ENCODE measurements around the gene FGF7. TPM values are rescaled to one million over a fixed set of nuclear protein-coding genes. Genes with fewer than 3 reads are reported as not detected.

The FGF7 gene
- total and polyA plus RNA-seq, 9 of the 15 experiments (the other 6 are each of a cell fraction or from before 2014, with no cell fraction given): not detected

DNA sequence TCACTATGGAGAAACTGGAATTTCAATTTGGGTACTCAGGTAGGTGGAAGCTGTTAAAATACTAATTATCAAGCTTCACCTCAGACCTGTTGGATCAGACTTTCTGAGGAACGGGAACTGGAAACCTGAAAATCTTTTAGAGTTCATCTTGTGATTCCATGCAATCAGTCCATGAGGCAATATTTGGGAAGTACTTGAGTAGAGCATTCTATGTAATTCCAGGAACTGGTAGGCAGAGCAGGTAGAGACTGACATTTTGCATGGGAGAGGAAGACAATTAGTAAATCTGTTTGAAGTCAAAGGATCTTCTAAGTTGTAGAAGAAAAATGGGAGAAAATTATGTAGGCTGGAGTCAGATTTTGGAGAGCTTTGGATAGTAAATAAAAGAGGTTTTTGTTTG is 43.1 kb downstream of the FGF7 start:
- H3K9ac ChIP-seq (ENCODE audit: insufficient read depth in 1 of 2, low read depth in 2 of 2, low read length in 2 of 2): no peak overlapping the region
- H3K36me3 ChIP-seq (ENCODE audit: control insufficient read depth, insufficient read depth, low read length): no peaks in the 10 kb centered on the region
- no peak overlapping the region for H3K27ac ChIP-seq (ENCODE audit: extremely low read depth, low read depth, low read length)
- H3K4me2 ChIP-seq (ENCODE audit: insufficient read depth, low read length): no peak overlapping the region
- H3K27me3 ChIP-seq (ENCODE audit: control insufficient read depth in 2 of 2, insufficient read depth in 2 of 2, low read length in 2 of 2): no peaks in the 10 kb centered on the region
- H3K9me3 ChIP-seq (replicated peaks; ENCODE audit: control insufficient read depth, insufficient read depth, low read depth, low read length): no peaks in the 10 kb centered on the region
- in situ Hi-C loops (cut with MboI): no loop called here
- DNase-seq (ENCODE audit: extremely low read depth in 1 of 4, low spot score in 3 of 4) (no peak), ATAC-seq (no peak), FAIRE-seq (no peak)
- 0% methylated on average over 1 of the region's 1 CpG for WGBS (ENCODE audit: insufficient coverage, low coverage, missing lambda C conversion rate)
- no peaks in the 10 kb centered on the region for H3K4me1 ChIP-seq (replicated peaks in 1 of 2; ENCODE audit: control insufficient read depth in 2 of 2, insufficient read depth in 2 of 2, low read length in 2 of 2)
- no peaks in the 10 kb centered on the region for H4K20me1 ChIP-seq (replicated peaks; ENCODE audit: control insufficient read depth, insufficient read depth, low read length)
- no peaks in the 10 kb centered on the region for H3K79me2 ChIP-seq (ENCODE audit: control insufficient read depth, insufficient read depth, low read length)
- TF ChIP-seq SAFB2 (IDR thresholded peaks at IDR 0.05; ENCODE audit: borderline replicate concordance, low read depth, low read length, severe bottlenecking) (no peak), RUNX1 (IDR thresholded peaks at IDR 0.05; ENCODE audit: low read depth) (no peak), NR4A1 (CRISPR knock-in tag; IDR thresholded peaks at IDR 0.05) (no peak), NR4A1 (tag; IDR thresholded peaks at IDR 0.05) (no peak), ZNF165 (CRISPR knock-in tag; IDR thresholded peaks at IDR 0.05; ENCODE audit: borderline replicate concordance) (no peak), SRSF3 (IDR thresholded peaks at IDR 0.05; ENCODE audit: insufficient read depth, low read length) (no peak), PRPF4 (IDR thresholded peaks at IDR 0.05; ENCODE audit: insufficient read depth, low read depth, low read length, poor library complexity, severe bottlenecking) (no peak), ZSCAN29 (IDR thresholded peaks at IDR 0.05) (no peak), ZC3H8 (IDR thresholded peaks at IDR 0.05) (no peak), RAD51 (IDR thresholded peaks at IDR 0.05; ENCODE audit: borderline replicate concordance, low read depth) (no peak), RCOR1 (IDR thresholded peaks at IDR 0.05; ENCODE audit: borderline replicate concordance in 1 of 2, low read depth in 2 of 2, low read length in 2 of 2) (no peak)
- TF ChIP-seq, protein P1, sequence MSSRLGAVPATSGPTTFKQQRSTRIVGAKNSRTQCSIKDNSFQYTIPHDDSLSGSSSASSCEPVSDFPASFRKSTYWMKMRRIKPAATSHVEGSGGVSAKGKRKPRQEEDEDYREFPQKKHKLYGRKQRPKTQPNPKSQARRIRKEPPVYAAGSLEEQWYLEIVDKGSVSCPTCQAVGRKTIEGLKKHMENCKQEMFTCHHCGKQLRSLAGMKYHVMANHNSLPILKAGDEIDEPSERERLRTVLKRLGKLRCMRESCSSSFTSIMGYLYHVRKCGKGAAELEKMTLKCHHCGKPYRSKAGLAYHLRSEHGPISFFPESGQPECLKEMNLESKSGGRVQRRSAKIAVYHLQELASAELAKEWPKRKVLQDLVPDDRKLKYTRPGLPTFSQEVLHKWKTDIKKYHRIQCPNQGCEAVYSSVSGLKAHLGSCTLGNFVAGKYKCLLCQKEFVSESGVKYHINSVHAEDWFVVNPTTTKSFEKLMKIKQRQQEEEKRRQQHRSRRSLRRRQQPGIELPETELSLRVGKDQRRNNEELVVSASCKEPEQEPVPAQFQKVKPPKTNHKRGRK (tag; IDR thresholded peaks at IDR 0.05): no peak
- TF ChIP-seq, protein P2, sequence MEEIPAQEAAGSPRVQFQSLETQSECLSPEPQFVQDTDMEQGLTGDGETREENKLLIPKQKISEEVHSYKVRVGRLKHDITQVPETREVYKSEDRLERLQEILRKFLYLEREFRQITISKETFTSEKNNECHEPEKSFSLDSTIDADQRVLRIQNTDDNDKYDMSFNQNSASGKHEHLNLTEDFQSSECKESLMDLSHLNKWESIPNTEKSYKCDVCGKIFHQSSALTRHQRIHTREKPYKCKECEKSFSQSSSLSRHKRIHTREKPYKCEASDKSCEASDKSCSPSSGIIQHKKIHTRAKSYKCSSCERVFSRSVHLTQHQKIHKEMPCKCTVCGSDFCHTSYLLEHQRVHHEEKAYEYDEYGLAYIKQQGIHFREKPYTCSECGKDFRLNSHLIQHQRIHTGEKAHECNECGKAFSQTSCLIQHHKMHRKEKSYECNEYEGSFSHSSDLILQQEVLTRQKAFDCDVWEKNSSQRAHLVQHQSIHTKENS (CRISPR knock-in tag; IDR thresholded peaks at IDR 0.05): no peak
- POLR2A ChIA-PET: no interaction called here
- no peaks in the 10 kb centered on the region for H3K9me1 ChIP-seq (ENCODE audit: control insufficient read depth, insufficient read depth, low read length)
- H3K4me3 ChIP-seq: no peak overlapping the region
- intact Hi-C loops (cut with micrococcal nuclease): no loop called here
- CTCF ChIA-PET (ENCODE audit: low intra/inter-chr PET ratio): no interaction called here
- BruUV-seq (replicated peaks): no TSS peak
- H2AFZ ChIP-seq (ENCODE audit: low read depth, low read length): no peak overlapping the region
